K562 (cell line): Measurements from ENCODE around the gene DPEP1. TPM values are rescaled to one million over a fixed set of nuclear protein-coding genes. Genes with fewer than 3 reads are reported as not detected.

Experiments
- ARID2 ChIP-seq: fragments of 450-650 bp; IDR thresholded peaks from 2 replicates; pipeline ENCODE4 v1.6.1; 2017; ENCODE audit warnings: antibody characterized with exemption, mild to moderate bottlenecking
- CBX1 ChIP-seq: sonication (generic); IDR thresholded peaks from 2 replicates; pipeline ENCODE4 v1.6.1; 2016; ENCODE audit warnings: antibody characterized with exemption, low read depth, mild to moderate bottlenecking
- ETV5 ChIP-seq: sonication (generic); formaldehyde crosslinking; IDR thresholded peaks from 2 replicates; pipeline ENCODE4 v1.4.0; 2020; ENCODE audit warnings: low read depth, mild to moderate bottlenecking, missing genetic modification reagents
- KLF6 ChIP-seq: fragments of 250-450 bp; sonication (Bioruptor Pico); IDR thresholded peaks from 2 replicates; pipeline ENCODE4 v1.4.0; 2020; ENCODE audit warnings: mild to moderate bottlenecking, moderate library complexity, borderline replicate concordance
- L3MBTL2 ChIP-seq: fragments of 450-650 bp; IDR thresholded peaks from 2 replicates; pipeline ENCODE4 v1.6.1; 2016; ENCODE audit warnings: mild to moderate bottlenecking, moderate library complexity
- MCM3 ChIP-seq: fragments of 450-650 bp; IDR thresholded peaks from 2 replicates; pipeline ENCODE4 v1.6.1; 2016
- MEF2A ChIP-seq: IDR thresholded peaks from 2 replicates; pipeline ENCODE4 v1.6.1; 2011; ENCODE audit warnings: low read depth, mild to moderate bottlenecking, low read length, moderate library complexity; ENCODE audit not compliant: control insufficient read depth
- NCOA4 ChIP-seq: fragments of 450-650 bp; IDR thresholded peaks from 2 replicates; pipeline ENCODE4 v1.6.1; 2018; ENCODE audit warnings: mild to moderate bottlenecking; ENCODE audit not compliant: partially characterized antibody
- NFATC3 ChIP-seq: fragments of 450-650 bp; IDR thresholded peaks from 2 replicates; pipeline ENCODE4 v1.6.1; 2017; ENCODE audit warnings: mild to moderate bottlenecking
- TCF3 ChIP-seq: sonication (generic); formaldehyde crosslinking; IDR thresholded peaks from 2 replicates; pipeline ENCODE4 v1.4.0; 2020; ENCODE audit warnings: mild to moderate bottlenecking, missing genetic modification reagents
- TRIM25 ChIP-seq: fragments of 450-650 bp; IDR thresholded peaks from 2 replicates; pipeline ENCODE4 v1.7.0; 2016; ENCODE audit warnings: borderline replicate concordance
- ZNF134 ChIP-seq: fragments of 250-450 bp; sonication (Bioruptor Pico); conservative IDR thresholded peaks from 2 replicates; pipeline ENCODE4 v1.4.0; 2020
- ZNF24 ChIP-seq: fragments of 450-650 bp; IDR thresholded peaks from 2 replicates; pipeline ENCODE4 v1.6.1; 2016
- ZNF263 ChIP-seq: sonication (generic); formaldehyde crosslinking; IDR thresholded peaks from 2 replicates; pipeline ENCODE4 v1.8.0; 2022; ENCODE audit warnings: mild to moderate bottlenecking, missing genetic modification reagents, borderline replicate concordance
- ZNF347 ChIP-seq: fragments of 450-650 bp; formaldehyde crosslinking; IDR thresholded peaks from 2 replicates; pipeline ENCODE4 v1.4.0; 2020; ENCODE audit warnings: low read depth, mild to moderate bottlenecking, moderate library complexity
- ZNF431 ChIP-seq: sonication (generic); formaldehyde crosslinking; IDR thresholded peaks from 2 replicates; pipeline ENCODE4 v1.8.0; 2022; ENCODE audit warnings: mild to moderate bottlenecking, missing genetic modification reagents
- polyA plus RNA-seq, 8 experiments: library from polyadenylated mRNA; depleted of rRNA in 4 of 8; stranded (reverse) in 5 of 8; unstranded in 3 of 8; fragments of >200 nt; fragmentation: Nextera tagmentation in 2 of 8; fragmentation: Illumina TruSeq in 1 of 8; extraction: Ambion mirVana in 2 of 8; extraction: Trizol in 1 of 8; gene quantifications; 2 replicates each; pipeline versions ENCODE4 v1.2.1 to v1.2.3, GENCODE V29; 2011 to 2014; ENCODE audit warnings: inconsistent platforms in 1 of 8, missing spikeins in 1 of 8
- total RNA-seq, 7 experiments: library from RNA; depleted of rRNA in 6 of 7; stranded (reverse); fragments of >200 nt in 6 of 7; fragmentation: Illumina TruSeq in 2 of 7; extraction: Trizol in 2 of 7; gene quantifications; 2 replicates each; pipeline versions ENCODE4 v1.2.1 to v1.2.3, GENCODE V29; 2011 to 2021; ENCODE audit warnings: low replicate concordance in 1 of 7
- TF ChIP-seq, protein P1 (sequence below): sonication (generic); formaldehyde crosslinking; IDR thresholded peaks from 2 replicates; pipeline ENCODE4 v1.8.0; 2022; ENCODE audit warnings: missing genetic modification reagents, mild to moderate bottlenecking, borderline replicate concordance
- TF ChIP-seq, protein P2 (sequence below): sonication (generic); formaldehyde crosslinking; IDR thresholded peaks from 2 replicates; pipeline ENCODE4 v1.5.0; 2020; ENCODE audit warnings: missing genetic modification reagents
- TF ChIP-seq, protein P3 (sequence below): fragments of 200-800 bp; sonication (Bioruptor generic); IDR thresholded peaks from 2 replicates; pipeline ENCODE4 v1.6.1; 2016; ENCODE audit warnings: missing genetic modification characterization, missing compliant biosample characterization

The DPEP1 gene
- total and polyA plus RNA-seq, 9 of the 15 experiments (the other 6 are each of a cell fraction or from before 2014, with no cell fraction given): 0.14 to 0.31 (median 0.20) TPM; not detected in 6

DNA sequence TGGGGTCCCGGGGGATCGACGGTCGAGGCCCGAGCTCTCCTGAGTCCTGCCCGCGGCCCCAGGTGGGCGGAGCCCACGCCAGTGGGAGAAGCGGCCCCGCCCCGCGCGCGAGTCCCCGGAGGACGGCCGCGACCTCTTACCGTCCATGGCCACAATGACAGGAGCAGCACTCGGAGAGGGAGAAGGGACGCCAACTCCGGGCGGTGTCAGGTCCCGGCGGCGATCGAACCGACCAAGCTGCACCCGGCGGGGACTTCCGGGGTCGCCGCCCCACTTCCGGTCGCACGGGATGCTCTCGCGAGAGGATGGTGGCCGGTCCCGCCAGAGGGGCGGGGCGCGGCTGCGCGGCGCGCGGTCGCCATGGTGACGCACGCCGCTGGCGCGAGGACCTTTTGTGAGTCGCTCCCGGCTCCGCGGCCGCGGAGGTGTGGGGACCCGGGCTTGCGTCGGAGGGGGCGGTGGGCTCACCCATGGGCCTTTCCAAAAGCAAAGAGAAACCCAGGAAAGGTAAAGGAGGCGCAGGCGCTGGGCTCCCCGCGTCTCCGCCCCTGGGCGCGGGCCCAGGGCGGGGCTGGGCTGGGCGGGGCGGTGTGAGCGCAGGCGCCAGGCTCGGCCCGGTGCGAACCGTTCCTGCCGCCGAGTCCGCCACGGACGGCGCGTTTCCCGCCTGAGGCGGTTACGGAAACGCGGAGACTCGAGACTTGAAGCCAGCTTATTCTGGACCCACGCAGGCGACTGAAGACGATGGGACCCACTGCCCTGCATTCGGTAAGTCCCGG is 44.2 kb downstream of the DPEP1 start, which contains the start of the genes CHMP1A and SPATA33 (continued):
- TF ChIP-seq ZNF431 (no peak; the same call in none of the 2 replicates), ZNF24 (no peak), CBX1 (peak; percentile 89; the same call in 1 of the 2 replicates), MEF2A (no peak), NFATC3 (peak; percentile 60; the same call in 1 of the 2 replicates), ZNF347 (CRISPR knock-in tag) (no peak), ZNF263 (CRISPR knock-in tag) (no peak; the same call in 1 of the 2 replicates), ARID2 (no peak), ZNF134 (CRISPR knock-in tag) (no peak), KLF6 (CRISPR knock-in tag) (peak; percentile 77; the same call in 1 of the 2 replicates), TCF3 (no peak; the same call in 1 of the 2 replicates), L3MBTL2 (peak; percentile 95), NCOA4 (no peak), ETV5 (peak; percentile 77), MCM3 (no peak), TRIM25 (no peak)
- TF ChIP-seq, protein P1, sequence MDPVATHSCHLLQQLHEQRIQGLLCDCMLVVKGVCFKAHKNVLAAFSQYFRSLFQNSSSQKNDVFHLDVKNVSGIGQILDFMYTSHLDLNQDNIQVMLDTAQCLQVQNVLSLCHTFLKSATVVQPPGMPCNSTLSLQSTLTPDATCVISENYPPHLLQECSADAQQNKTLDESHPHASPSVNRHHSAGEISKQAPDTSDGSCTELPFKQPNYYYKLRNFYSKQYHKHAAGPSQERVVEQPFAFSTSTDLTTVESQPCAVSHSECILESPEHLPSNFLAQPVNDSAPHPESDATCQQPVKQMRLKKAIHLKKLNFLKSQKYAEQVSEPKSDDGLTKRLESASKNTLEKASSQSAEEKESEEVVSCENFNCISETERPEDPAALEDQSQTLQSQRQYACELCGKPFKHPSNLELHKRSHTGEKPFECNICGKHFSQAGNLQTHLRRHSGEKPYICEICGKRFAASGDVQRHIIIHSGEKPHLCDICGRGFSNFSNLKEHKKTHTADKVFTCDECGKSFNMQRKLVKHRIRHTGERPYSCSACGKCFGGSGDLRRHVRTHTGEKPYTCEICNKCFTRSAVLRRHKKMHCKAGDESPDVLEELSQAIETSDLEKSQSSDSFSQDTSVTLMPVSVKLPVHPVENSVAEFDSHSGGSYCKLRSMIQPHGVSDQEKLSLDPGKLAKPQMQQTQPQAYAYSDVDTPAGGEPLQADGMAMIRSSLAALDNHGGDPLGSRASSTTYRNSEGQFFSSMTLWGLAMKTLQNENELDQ (CRISPR knock-in tag): no peak
- TF ChIP-seq, protein P2, sequence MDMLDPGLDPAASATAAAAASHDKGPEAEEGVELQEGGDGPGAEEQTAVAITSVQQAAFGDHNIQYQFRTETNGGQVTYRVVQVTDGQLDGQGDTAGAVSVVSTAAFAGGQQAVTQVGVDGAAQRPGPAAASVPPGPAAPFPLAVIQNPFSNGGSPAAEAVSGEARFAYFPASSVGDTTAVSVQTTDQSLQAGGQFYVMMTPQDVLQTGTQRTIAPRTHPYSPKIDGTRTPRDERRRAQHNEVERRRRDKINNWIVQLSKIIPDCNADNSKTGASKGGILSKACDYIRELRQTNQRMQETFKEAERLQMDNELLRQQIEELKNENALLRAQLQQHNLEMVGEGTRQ (CRISPR knock-in tag): no peak
- TF ChIP-seq, protein P3, sequence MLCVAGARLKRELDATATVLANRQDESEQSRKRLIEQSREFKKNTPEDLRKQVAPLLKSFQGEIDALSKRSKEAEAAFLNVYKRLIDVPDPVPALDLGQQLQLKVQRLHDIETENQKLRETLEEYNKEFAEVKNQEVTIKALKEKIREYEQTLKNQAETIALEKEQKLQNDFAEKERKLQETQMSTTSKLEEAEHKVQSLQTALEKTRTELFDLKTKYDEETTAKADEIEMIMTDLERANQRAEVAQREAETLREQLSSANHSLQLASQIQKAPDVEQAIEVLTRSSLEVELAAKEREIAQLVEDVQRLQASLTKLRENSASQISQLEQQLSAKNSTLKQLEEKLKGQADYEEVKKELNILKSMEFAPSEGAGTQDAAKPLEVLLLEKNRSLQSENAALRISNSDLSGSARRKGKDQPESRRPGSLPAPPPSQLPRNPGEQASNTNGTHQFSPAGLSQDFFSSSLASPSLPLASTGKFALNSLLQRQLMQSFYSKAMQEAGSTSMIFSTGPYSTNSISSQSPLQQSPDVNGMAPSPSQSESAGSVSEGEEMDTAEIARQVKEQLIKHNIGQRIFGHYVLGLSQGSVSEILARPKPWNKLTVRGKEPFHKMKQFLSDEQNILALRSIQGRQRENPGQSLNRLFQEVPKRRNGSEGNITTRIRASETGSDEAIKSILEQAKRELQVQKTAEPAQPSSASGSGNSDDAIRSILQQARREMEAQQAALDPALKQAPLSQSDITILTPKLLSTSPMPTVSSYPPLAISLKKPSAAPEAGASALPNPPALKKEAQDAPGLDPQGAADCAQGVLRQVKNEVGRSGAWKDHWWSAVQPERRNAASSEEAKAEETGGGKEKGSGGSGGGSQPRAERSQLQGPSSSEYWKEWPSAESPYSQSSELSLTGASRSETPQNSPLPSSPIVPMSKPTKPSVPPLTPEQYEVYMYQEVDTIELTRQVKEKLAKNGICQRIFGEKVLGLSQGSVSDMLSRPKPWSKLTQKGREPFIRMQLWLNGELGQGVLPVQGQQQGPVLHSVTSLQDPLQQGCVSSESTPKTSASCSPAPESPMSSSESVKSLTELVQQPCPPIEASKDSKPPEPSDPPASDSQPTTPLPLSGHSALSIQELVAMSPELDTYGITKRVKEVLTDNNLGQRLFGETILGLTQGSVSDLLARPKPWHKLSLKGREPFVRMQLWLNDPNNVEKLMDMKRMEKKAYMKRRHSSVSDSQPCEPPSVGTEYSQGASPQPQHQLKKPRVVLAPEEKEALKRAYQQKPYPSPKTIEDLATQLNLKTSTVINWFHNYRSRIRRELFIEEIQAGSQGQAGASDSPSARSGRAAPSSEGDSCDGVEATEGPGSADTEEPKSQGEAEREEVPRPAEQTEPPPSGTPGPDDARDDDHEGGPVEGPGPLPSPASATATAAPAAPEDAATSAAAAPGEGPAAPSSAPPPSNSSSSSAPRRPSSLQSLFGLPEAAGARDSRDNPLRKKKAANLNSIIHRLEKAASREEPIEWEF: no peak
